Neuronal stem cell (in vitro differentiated cells): Measurements from ENCODE around the gene APOC1.
A peak's percentile ranks its signal among the peaks of the same experiment; 100 is the strongest.

Experiments used
- DNase-seq: peaks from one replicate; pipeline ENCODE4 v3.0.0-alpha.2; 2013; ENCODE audit warnings: low spot score
- H2AFZ ChIP-seq: one replicate; pipeline ENCODE4 v1.6.1; 2013; ENCODE audit warnings: mild to moderate bottlenecking, low read length, inconsistent platforms
- H2AK5ac ChIP-seq: 2 replicates; pipeline ENCODE4 v1.6.1; 2013; ENCODE audit warnings: low read depth, mild to moderate bottlenecking, inconsistent platforms, low read length, moderate library complexity, mixed read lengths
- H2BK120ac ChIP-seq: 2 replicates; pipeline ENCODE4 v1.6.1; 2013; ENCODE audit warnings: low read depth, mild to moderate bottlenecking, inconsistent platforms, low read length, moderate library complexity, mixed read lengths
- H2BK12ac ChIP-seq: one replicate; pipeline ENCODE4 v1.6.1; 2013; ENCODE audit warnings: low read length, inconsistent platforms
- H2BK15ac ChIP-seq: 2 replicates; pipeline ENCODE4 v1.6.1; 2013; ENCODE audit warnings: mild to moderate bottlenecking, low read length, inconsistent platforms, mixed read lengths
- H2BK5ac ChIP-seq: one replicate; pipeline ENCODE4 v1.6.1; 2013; ENCODE audit warnings: inconsistent platforms, mild to moderate bottlenecking, low read length, moderate library complexity
- H3K14ac ChIP-seq: one replicate; pipeline ENCODE4 v1.6.1; 2013; ENCODE audit warnings: low read length, inconsistent platforms
- H3K18ac ChIP-seq: 2 replicates; pipeline ENCODE4 v1.6.1; 2013; ENCODE audit warnings: low read length, inconsistent platforms
- H3K23ac ChIP-seq: 2 replicates; pipeline ENCODE4 v1.6.1; 2013; ENCODE audit warnings: low read depth, mild to moderate bottlenecking, mixed read lengths, low read length, inconsistent platforms; ENCODE audit not compliant: poor library complexity
- H3K27ac ChIP-seq: replicated peaks from 3 replicates; pipeline ENCODE4 v1.5.1; 2013; ENCODE audit warnings: low read length, inconsistent platforms
- H3K27me3 ChIP-seq, 3 experiments: 2 replicates each; pipeline ENCODE4 v1.6.1; 2013; ENCODE audit warnings: low read length in 3 of 3, mild to moderate bottlenecking in 2 of 3, inconsistent platforms in 1 of 3, low read depth in 1 of 3, mixed read lengths in 1 of 3, moderate library complexity in 1 of 3; ENCODE audit not compliant: control insufficient read depth in 3 of 3, insufficient read depth in 3 of 3
- H3K36me3 ChIP-seq, 2 donors: replicated peaks in 1 of 2; 2 replicates each; pipeline ENCODE4 v1.6.1; 2013; ENCODE audit warnings: low read length in 2 of 2; ENCODE audit not compliant: control insufficient read depth in 2 of 2, insufficient read depth in 2 of 2
- H3K4ac ChIP-seq: 2 replicates; pipeline ENCODE4 v1.6.1; 2013; ENCODE audit warnings: inconsistent platforms, mild to moderate bottlenecking, low read length, moderate library complexity
- H3K4me1 ChIP-seq, 2 donors: 1 replicate in 1 of 2; 2 replicates in 1 of 2; pipeline ENCODE4 v1.6.1; 2013; ENCODE audit warnings: low read length in 2 of 2, low read depth in 1 of 2; ENCODE audit not compliant: control insufficient read depth in 2 of 2, insufficient read depth in 1 of 2
- H3K4me2 ChIP-seq: one replicate; pipeline ENCODE4 v1.6.1; 2013; ENCODE audit warnings: mild to moderate bottlenecking, low read length, inconsistent platforms; ENCODE audit not compliant: insufficient read depth, poor library complexity, severe bottlenecking
- H3K4me3 ChIP-seq, 2 donors: 2 replicates each; pipeline ENCODE4 v1.5.1; 2013; ENCODE audit warnings: low read length in 2 of 2, mild to moderate bottlenecking in 2 of 2, inconsistent platforms in 1 of 2, moderate library complexity in 1 of 2
- H3K79me1 ChIP-seq: one replicate; pipeline ENCODE4 v1.6.1; 2013; ENCODE audit warnings: low read depth, mild to moderate bottlenecking, inconsistent platforms, low read length, moderate library complexity
- H3K9ac ChIP-seq: one replicate; pipeline ENCODE4 v1.6.1; 2013; ENCODE audit warnings: mild to moderate bottlenecking, low read depth, low read length, inconsistent platforms; ENCODE audit not compliant: poor library complexity
- H3K9me3 ChIP-seq, 2 donors: replicated peaks in 1 of 2; 2 replicates each; pipeline versions ENCODE3 to v1.6.1; 2013; ENCODE audit warnings: low read length in 2 of 2, mild to moderate bottlenecking in 2 of 2, inconsistent platforms in 1 of 2, low read depth in 1 of 2, mixed read lengths in 1 of 2, moderate library complexity in 1 of 2; ENCODE audit not compliant: control insufficient read depth in 2 of 2, insufficient read depth in 1 of 2
- H4K8ac ChIP-seq: one replicate; pipeline ENCODE4 v1.6.1; 2013; ENCODE audit warnings: low read depth, mild to moderate bottlenecking, inconsistent platforms, low read length, moderate library complexity
- H4K91ac ChIP-seq: one replicate; pipeline ENCODE4 v1.6.1; 2013; ENCODE audit warnings: low read length, low read depth, mild to moderate bottlenecking, inconsistent platforms; ENCODE audit not compliant: poor library complexity
- WGBS, 2 donors: extraction: QIAGEN DNeasy Blood & Tissue Kit; methylation state at CpG; one replicate each; pipeline ENCODE4 v1.1.7; 2013; ENCODE audit warnings: missing lambda C conversion rate in 2 of 2, mixed read lengths in 1 of 2; ENCODE audit not compliant: insufficient read length in 2 of 2, insufficient replicate concordance in 1 of 2; ENCODE audit errors: extremely low coverage in 2 of 2; 5-methylcytosine and 5-hydroxymethylcytosine counted together

APOC1 gene

GRCh38 chr19:44897835-44898234 lies 16.6 kb upstream of the APOC1 start:
- Histone ChIP-seq H3K14ac (no peak overlapping the region), H2AK5ac (no peak overlapping the region), H3K18ac (no peak overlapping the region), H3K23ac (no peak overlapping the region), H2BK120ac (no peak overlapping the region), H3K27ac (no peak overlapping the region), H2BK5ac (peak overlapping the region; percentile 78), H3K4ac (no peak overlapping the region), H2BK12ac (no peak overlapping the region), H3K36me3 (peaks cover 55 to 91% of the 10 kb centered on the region in 2 donors), H3K4me2 (no peak overlapping the region), H3K9me3 (peaks cover 0 to 2% of the 10 kb centered on the region in 2 donors), H4K91ac (no peak overlapping the region), H3K27me3 (no peaks in the 10 kb centered on the region), H3K79me1 (peaks cover 15% of the 10 kb centered on the region), H3K9ac (no peak overlapping the region), H3K4me1 (no peaks in the 10 kb centered on the region), H3K4me3 (no peak overlapping the region), H2AFZ (no peak overlapping the region), H2BK15ac (no peak overlapping the region), H4K8ac (no peak overlapping the region)
- no peak for DNase-seq
- no CpG with 5 or more reads among the region's 8 CpGs for WGBS, 2 donors

GRCh38 chr19:44900328-44901244 lies 13.8 kb upstream of the APOC1 start:
- Histone ChIP-seq H3K4me1 (peaks cover 4 to 11% of the 10 kb centered on the region in 2 donors), H3K4me2 (no peak overlapping the region), H4K91ac (no peak overlapping the region), H3K23ac (no peak overlapping the region), H3K9ac (no peak overlapping the region), H3K79me1 (peaks cover 6% of the 10 kb centered on the region), H3K9me3 (peaks cover 0 to 2% of the 10 kb centered on the region in 2 donors), H3K27ac (no peak overlapping the region), H2BK12ac (no peak overlapping the region), H3K4me3 (no peak overlapping the region), H2BK120ac (no peak overlapping the region), H4K8ac (no peak overlapping the region), H2AK5ac (no peak overlapping the region), H3K4ac (no peak overlapping the region), H3K36me3 (peaks cover 33 to 67% of the 10 kb centered on the region in 2 donors), H3K18ac (no peak overlapping the region), H2BK5ac (no peak overlapping the region), H3K27me3 (no peaks in the 10 kb centered on the region), H2AFZ (no peak overlapping the region), H3K14ac (no peak overlapping the region), H2BK15ac (no peak overlapping the region)
- WGBS, 2 donors, result no CpG with 5 or more reads among the region's 19 CpGs
- DNase-seq, result no peak

- no peak overlapping the region for H3K14ac ChIP-seq
- H2AK5ac ChIP-seq, result no peak overlapping the region
- no peak overlapping the region for H2BK15ac ChIP-seq
- peaks cover 5% of the 10 kb centered on the region for H3K79me1 ChIP-seq
- no peak overlapping the region for H2BK5ac ChIP-seq
- H3K27ac ChIP-seq, result no peak overlapping the region
- no CpG with 5 or more reads among the region's 15 CpGs for WGBS, 2 donors
- H3K4me1 ChIP-seq, result peaks cover 5 to 21% of the 10 kb centered on the region in 2 donors
- no peaks in the 10 kb centered on the region for H3K9me3 ChIP-seq
- H3K4ac ChIP-seq, result no peak overlapping the region
- H2BK120ac ChIP-seq, result no peak overlapping the region
- H2BK12ac ChIP-seq, result no peak overlapping the region
- no peak for DNase-seq
- H3K23ac ChIP-seq, result no peak overlapping the region
- H4K91ac ChIP-seq, result no peak overlapping the region
- no peak overlapping the region for H3K9ac ChIP-seq
- no peak overlapping the region for H3K4me2 ChIP-seq
- no peak overlapping the region for H2AFZ ChIP-seq
- H3K18ac ChIP-seq, result no peak overlapping the region
- peaks cover 16 to 41% of the 10 kb centered on the region in 2 donors for H3K36me3 ChIP-seq
- no peak overlapping the region for H4K8ac ChIP-seq
- no peak overlapping the region for H3K4me3 ChIP-seq
- no peaks in the 10 kb centered on the region for H3K27me3 ChIP-seq
Measured at GRCh38 chr19:44903216-44903601, 11.2 kb upstream of the APOC1 start.

- DNase-seq, result peak; percentile 71
- Histone ChIP-seq H3K4me2 (no peak overlapping the region), H3K4me3 (no peak overlapping the region), H2BK15ac (peak overlapping the region; percentile 91), H2BK120ac (peak overlapping the region; percentile 49), H3K4me1 (peaks cover 5 to 21% of the 10 kb centered on the region in 2 donors), H3K27ac (peak overlapping the region; percentile 29), H4K8ac (no peak overlapping the region), H2AK5ac (peak overlapping the region; percentile 97), H2BK12ac (no peak overlapping the region), H3K9me3 (no peaks in the 10 kb centered on the region), H3K18ac (peak overlapping the region; percentile 44), H3K36me3 (peaks cover 17 to 39% of the 10 kb centered on the region in 2 donors), H3K9ac (no peak overlapping the region), H3K4ac (no peak overlapping the region), H2BK5ac (no peak overlapping the region), H2AFZ (peak overlapping the region; percentile 67), H3K79me1 (peaks cover 5% of the 10 kb centered on the region), H3K14ac (no peak overlapping the region), H3K27me3 (no peaks in the 10 kb centered on the region), H3K23ac (peak overlapping the region; percentile 80), H4K91ac (no peak overlapping the region)
- no CpG with 5 or more reads among the region's 24 CpGs for WGBS, 2 donors
Measured at GRCh38 chr19:44903602-44904425, 10.6 kb upstream of the APOC1 start.
